Lung (tissue), 12 donors: ENCODE measurements around the gene GBP4. TPM values are rescaled to one million over a fixed set of nuclear protein-coding genes. Genes with fewer than 3 reads are reported as not detected.

Experiments used
- ATAC-seq: fragments of 200-7000 bp; cut with Tn5 transposase; one replicate; pipeline ENCODE4 v1.9.1; 2020; ENCODE audit warnings: moderate number of reproducible peaks; ENCODE audit not compliant: insufficient read depth, low FRiP score
- DNase-seq, 3 donors: peaks; one replicate each; pipeline ENCODE4 v3.0.0-alpha.2; 2013 to 2017
- H3K27ac ChIP-seq, 2 donors: one replicate each; pipeline ENCODE4 v1.5.1; 2013; ENCODE audit warnings: mild to moderate bottlenecking in 2 of 2, moderate library complexity in 2 of 2, control low read depth in 1 of 2, inconsistent platforms in 1 of 2, low read depth in 1 of 2, low read length in 1 of 2
- H3K27me3 ChIP-seq, 3 donors: one replicate each; pipeline ENCODE4 v1.5.1; 2013; ENCODE audit warnings: low read length in 2 of 3; ENCODE audit not compliant: control insufficient read depth in 3 of 3, insufficient read depth in 3 of 3
- H3K36me3 ChIP-seq, 4 donors: one replicate each; pipeline ENCODE4 v1.5.1; 2013; ENCODE audit warnings: low read length in 4 of 4, mild to moderate bottlenecking in 1 of 4, moderate library complexity in 1 of 4; ENCODE audit not compliant: control insufficient read depth in 4 of 4, insufficient read depth in 4 of 4
- H3K4me1 ChIP-seq, 5 donors: one replicate each; pipeline ENCODE4 v1.5.1; 2013; ENCODE audit warnings: low read length in 5 of 5, mild to moderate bottlenecking in 2 of 5, moderate library complexity in 1 of 5; ENCODE audit not compliant: control insufficient read depth in 5 of 5, insufficient read depth in 5 of 5
- H3K4me3 ChIP-seq: one replicate; pipeline ENCODE4 v1.5.1; 2013; ENCODE audit warnings: mild to moderate bottlenecking, control low read depth, moderate library complexity
- H3K9ac ChIP-seq, 2 donors: one replicate each; pipeline ENCODE4 v1.5.1; 2013; ENCODE audit warnings: low read length in 2 of 2, control low read depth in 1 of 2; ENCODE audit not compliant: insufficient read depth in 1 of 2
- H3K9me3 ChIP-seq, 4 donors: one replicate each; pipeline ENCODE4 v1.5.1; 2013; ENCODE audit warnings: low read length in 3 of 4, mild to moderate bottlenecking in 1 of 4, moderate library complexity in 1 of 4; ENCODE audit not compliant: control insufficient read depth in 4 of 4, insufficient read depth in 3 of 4
- CTCF ChIP-seq: IDR thresholded peaks from 2 replicates; pipeline ENCODE4 v1.5.1; 2012; ENCODE audit warnings: mild to moderate bottlenecking; ENCODE audit errors: control extremely low read depth, extremely low read depth
- WGBS, 2 donors: extraction: QIAGEN DNeasy Blood & Tissue Kit; methylation state at CpG; one replicate each; pipeline ENCODE4 v1.1.7; 2013; 5-methylcytosine and 5-hydroxymethylcytosine counted together
- polyA plus RNA-seq, 2 donors: library from polyadenylated mRNA; stranded (reverse); fragments of 200-250 nt; gene quantifications; one replicate each; pipeline ENCODE4 v1.2.1, GENCODE V29; 2013
- total RNA-seq, 2 donors: library from RNA; depleted of rRNA in 1 of 2; stranded (reverse); fragments of >200 nt in 1 of 2; gene quantifications; one replicate each; pipeline ENCODE4 v1.2.1, GENCODE V29; 2014 to 2021
- donor health status: control.
- donor health status: control.
- donor health status: Bipolar disorder and iron deficiency.
- donor health status: healthy.
- donor health status: DM: yes; HTN: yes; CAD: no.

The GBP4 gene
- total and polyA plus RNA-seq, 4 donors: 13.5 to 24.1 (median 17.5) TPM

- ATAC-seq (no peak), DNase-seq (peak in 2 of 3 donors; percentile 27 to 35)
- Histone ChIP-seq H3K27ac (peak overlapping the region; percentile 21 to 44), H3K4me1 (peaks cover 1 to 21% (median 5%) of the 10 kb centered on the region in 5 donors), H3K4me3 (no peak overlapping the region), H3K27me3 (peaks cover 0 to 12% (median 0%) of the 10 kb centered on the region in 3 donors), H3K9me3 (peaks cover 0 to 6% (median 4%) of the 10 kb centered on the region in 4 donors), H3K9ac (no peak overlapping the region), H3K36me3 (no peaks in the 10 kb centered on the region)
- TF ChIP-seq CTCF: no peak
- WGBS, 2 donors: 51 to 58% methylated on average over 4 of the region's 4 CpGs
These were observed 2.5 kb upstream of the GBP4 start for GRCh38 chr1:89201106-89201794.

GRCh38 chr1:89200663-89201062, 1.9 kb upstream of the GBP4 start:
- H3K4me3 ChIP-seq: no peak overlapping the region
- DNase-seq (peak in 2 of 3 donors; percentile 5 to 29), ATAC-seq (no peak)
- no peaks in the 10 kb centered on the region for H3K36me3 ChIP-seq
- peaks cover 0 to 12% (median 0%) of the 10 kb centered on the region in 3 donors for H3K27me3 ChIP-seq
- peak overlapping the region in 1 of 2 donors; percentile 21 for H3K27ac ChIP-seq
- no peak for TF ChIP-seq CTCF
- WGBS, 2 donors: 11 to 15% methylated on average over 2 of the region's 2 CpGs
- no peak overlapping the region for H3K9ac ChIP-seq
- H3K4me1 ChIP-seq: peaks cover 1 to 21% (median 5%) of the 10 kb centered on the region in 5 donors
- peaks cover 0 to 6% (median 4%) of the 10 kb centered on the region in 4 donors for H3K9me3 ChIP-seq

- no peak overlapping the region for H3K4me3 ChIP-seq
- peak overlapping the region; percentile 34 to 87 for H3K27ac ChIP-seq
- peaks cover 1 to 21% (median 5%) of the 10 kb centered on the region in 5 donors for H3K4me1 ChIP-seq
- DNase-seq: no peak
- no peak for TF ChIP-seq CTCF
- H3K9ac ChIP-seq: no peak overlapping the region
- ATAC-seq: no peak
- 15 to 23% methylated on average over 1 of the region's 1 CpG for WGBS, 2 donors
- H3K27me3 ChIP-seq: peaks cover 0 to 12% (median 0%) of the 10 kb centered on the region in 3 donors
- H3K9me3 ChIP-seq: no peaks in the 10 kb centered on the region
- H3K36me3 ChIP-seq: no peaks in the 10 kb centered on the region
These were observed 836 bp upstream of the GBP4 start for GRCh38 chr1:89199525-89200031.
